Fibroblast of lung (primary cell): Measurements from ENCODE around the gene PGF.

Experiments used
- EZH2 ChIP-seq: IDR thresholded peaks from 2 replicates; pipeline ENCODE4 v1.5.1; 2012; ENCODE audit warnings: low read length, control low read depth, mild to moderate bottlenecking; ENCODE audit errors: missing control alignments
- TF ChIP-seq, protein P1 (sequence below), 2 donors: IDR thresholded peaks in 1 of 2; conservative IDR thresholded peaks in 1 of 2; 1 replicate in 1 of 2; 2 replicates in 1 of 2; pipeline ENCODE4 v1.5.1; 2011 to 2012; ENCODE audit warnings: low read length in 2 of 2, control low read depth in 1 of 2, inconsistent platforms in 1 of 2, low read depth in 1 of 2, mild to moderate bottlenecking in 1 of 2

DNA sequence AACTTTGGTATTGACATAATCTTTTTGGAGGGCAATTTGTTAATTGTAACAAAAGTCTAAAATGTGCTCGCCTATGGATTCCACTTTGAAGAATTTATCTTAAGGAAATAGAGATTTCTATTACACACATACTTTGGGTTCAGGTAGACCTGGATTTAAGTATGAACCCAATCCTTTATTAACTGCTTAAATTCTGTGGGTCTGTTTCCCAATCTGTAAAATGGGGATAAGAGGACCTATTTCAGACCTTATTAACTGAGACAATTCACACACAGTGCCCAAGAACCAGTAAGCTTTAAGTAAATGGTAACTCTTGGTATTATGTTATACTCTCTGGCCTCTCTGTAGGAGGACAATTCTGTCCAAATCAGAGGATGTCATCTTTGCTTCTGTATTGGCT, 46.5 kb upstream of the PGF start:
- TF ChIP-seq, protein P1, sequence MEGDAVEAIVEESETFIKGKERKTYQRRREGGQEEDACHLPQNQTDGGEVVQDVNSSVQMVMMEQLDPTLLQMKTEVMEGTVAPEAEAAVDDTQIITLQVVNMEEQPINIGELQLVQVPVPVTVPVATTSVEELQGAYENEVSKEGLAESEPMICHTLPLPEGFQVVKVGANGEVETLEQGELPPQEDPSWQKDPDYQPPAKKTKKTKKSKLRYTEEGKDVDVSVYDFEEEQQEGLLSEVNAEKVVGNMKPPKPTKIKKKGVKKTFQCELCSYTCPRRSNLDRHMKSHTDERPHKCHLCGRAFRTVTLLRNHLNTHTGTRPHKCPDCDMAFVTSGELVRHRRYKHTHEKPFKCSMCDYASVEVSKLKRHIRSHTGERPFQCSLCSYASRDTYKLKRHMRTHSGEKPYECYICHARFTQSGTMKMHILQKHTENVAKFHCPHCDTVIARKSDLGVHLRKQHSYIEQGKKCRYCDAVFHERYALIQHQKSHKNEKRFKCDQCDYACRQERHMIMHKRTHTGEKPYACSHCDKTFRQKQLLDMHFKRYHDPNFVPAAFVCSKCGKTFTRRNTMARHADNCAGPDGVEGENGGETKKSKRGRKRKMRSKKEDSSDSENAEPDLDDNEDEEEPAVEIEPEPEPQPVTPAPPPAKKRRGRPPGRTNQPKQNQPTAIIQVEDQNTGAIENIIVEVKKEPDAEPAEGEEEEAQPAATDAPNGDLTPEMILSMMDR (conservative IDR thresholded peaks at IDR 0.05 in 1 of 2, IDR thresholded peaks at IDR 0.05 in 1 of 2; ENCODE audit: low read depth in 1 of 2, low read length in 2 of 2) = no peak
- no peak for TF ChIP-seq EZH2
